Hindlimb muscle (tissue), 1 donor: ENCODE measurements around the gene UCP3. TPM values are rescaled to one million over a fixed set of nuclear protein-coding genes. Genes with fewer than 3 reads are reported as not detected.
"Not testable (repeated sequence)": the region's sequence is repeated elsewhere in the genome, so short reads cannot be mapped to it uniquely, and the experiment has no call there.

Source experiments
- DNase-seq: peaks from one replicate; pipeline ENCODE4 v3.0.0-alpha.2; 2013
- polyA plus RNA-seq: library from polyadenylated mRNA; unstranded; fragments of 120-200 nt; gene quantifications from one replicate; pipeline ENCODE4 v1.2.1, GENCODE V29; 2013; ENCODE audit not compliant: insufficient read length

UCP3 gene
- polyA plus RNA-seq, 1 donor: 4.7 TPM

- no peak for DNase-seq
Measured at GRCh38 chr11:73999581-74000306, 9.1 kb downstream of the UCP3 start.

GRCh38 chr11:73998846-73999575, 9.9 kb downstream of the UCP3 start:
- no peak for DNase-seq

GRCh38 chr11:73997120-73997770, 11.6 kb downstream of the UCP3 start:
- DNase-seq: no peak

DNA sequence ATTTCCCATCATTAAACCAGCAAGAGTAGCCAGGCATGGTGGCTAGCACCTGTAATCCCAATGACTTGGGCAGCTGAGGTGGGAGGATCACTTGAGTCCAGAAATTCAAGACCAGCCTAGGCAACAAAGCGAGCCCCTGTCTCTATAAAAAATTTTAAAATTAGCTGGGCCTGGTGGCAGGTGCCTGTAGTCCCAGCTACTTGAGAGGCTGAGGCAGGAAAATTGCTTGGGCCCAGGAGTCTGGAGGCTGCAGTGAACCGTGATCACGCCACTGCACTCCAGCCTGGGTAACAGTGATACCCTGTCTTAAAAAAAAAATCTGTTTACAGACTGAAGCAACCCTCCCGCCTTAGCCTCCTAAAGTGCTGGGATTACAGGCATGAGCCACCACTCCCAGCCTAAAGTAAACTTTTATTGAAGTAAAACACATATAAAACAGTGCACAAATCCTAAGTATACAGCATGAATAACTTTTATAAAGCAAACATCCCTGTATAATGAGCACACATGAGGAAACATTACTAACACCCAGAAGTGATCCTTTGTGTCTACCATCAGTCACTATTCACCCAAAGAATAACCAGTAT, 12.6 kb downstream of the UCP3 start:
- no peak for DNase-seq

DNA sequence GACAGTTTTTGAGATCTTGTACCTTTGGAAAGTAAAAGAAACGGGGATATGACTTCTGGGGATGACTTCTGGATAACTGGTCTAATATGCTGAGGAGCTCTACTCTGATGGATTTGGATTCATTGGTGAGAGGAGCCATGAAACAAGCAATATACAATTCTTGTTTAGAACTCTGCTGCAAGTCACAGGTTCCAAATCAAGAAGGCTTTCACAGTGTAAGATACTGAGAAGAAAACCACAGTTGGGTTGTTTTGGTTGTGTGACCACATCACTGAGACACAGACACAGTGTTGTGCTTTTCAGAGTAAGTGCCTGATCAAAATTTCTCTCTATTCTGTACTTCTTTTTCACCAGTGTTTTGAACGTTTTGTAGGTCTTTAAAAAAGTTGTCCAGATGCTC, 13.2 kb downstream of the UCP3 start:
- no peak for DNase-seq

DNA sequence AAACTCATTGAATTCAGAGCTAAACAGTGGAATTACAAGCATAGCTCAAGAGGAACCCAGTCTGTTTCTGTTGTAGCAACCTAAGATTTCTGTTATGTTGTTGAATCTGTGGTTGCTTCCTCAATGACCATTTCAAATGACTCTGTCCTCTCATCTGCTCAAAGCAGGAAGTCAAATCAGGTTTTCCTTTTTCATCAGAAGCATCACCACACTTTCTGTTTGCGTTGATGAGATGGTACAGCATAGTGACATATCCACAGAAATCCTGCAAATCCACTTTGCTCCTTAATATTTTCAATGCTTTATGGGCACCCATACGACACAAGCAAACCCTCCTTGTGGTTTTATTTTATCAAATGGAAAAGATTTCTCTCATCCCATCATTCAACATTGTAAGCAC, 13.6 kb downstream of the UCP3 start:
- DNase-seq: no peak

DNA sequence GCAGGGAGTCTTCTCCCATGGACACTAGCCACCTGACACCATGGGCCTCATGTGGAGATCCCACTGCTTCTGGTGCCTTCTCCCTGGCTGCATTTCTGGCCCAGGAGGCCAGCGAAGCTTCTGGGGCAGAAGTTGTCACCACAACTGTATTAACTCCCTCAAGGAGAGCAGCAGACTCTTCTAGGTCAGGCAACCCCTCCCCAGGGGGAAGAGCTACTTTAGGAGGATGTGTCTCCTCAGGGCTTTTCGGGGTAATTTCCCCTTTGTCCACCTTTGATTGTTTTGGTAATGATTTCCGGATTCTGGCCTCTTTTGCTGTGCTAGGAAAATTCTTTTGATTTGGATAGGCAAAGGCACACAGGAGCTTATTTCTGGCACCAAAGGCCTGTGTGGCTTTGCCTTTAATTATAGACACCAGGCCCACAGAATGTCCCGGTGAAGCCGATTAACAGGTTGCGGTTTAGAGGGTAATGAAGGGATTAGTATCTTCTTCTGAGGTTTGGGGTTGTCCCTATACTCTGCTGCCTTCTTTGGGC, 17.3 kb downstream of the UCP3 start:
- DNase-seq: no peak

DNA sequence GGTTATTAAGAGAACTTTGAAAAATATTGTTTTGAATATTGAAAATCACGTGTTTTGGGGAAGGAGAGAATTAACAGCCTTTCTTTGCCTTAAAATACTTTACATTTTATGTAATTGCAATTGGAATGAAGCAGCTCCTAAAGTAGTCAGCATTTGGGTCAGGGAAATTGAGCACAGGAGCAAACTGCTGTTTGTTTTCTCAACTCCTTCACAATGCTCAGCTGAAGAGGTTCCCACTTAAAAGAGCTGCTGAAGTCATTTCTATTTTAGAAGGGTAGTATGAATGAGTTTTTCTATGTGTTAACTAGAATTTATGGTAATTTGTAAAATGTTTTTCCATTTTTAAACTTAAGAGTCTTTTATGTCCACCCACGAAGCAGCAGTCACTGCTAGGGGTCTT, 18.2 kb downstream of the UCP3 start:
- DNase-seq: no peak

DNA sequence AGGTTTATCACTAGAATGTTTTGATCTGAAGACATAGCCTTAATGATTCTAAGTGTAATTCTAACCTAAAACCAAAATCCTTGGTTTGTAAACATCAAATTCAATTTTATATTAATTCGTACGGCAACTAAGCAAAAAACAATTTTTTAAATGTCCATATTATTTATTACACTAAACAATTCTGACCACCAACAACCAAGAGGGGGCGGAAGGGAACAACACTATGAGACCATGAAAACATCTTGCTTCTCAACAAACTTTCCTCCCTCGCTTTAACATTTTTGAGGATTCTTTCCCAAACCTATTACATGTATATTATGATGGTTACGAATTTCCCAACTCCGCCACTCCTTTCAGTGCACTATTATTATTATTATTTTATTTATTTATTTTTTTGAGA, 19.7 kb downstream of the UCP3 start:
- DNase-seq: no peak

DNA sequence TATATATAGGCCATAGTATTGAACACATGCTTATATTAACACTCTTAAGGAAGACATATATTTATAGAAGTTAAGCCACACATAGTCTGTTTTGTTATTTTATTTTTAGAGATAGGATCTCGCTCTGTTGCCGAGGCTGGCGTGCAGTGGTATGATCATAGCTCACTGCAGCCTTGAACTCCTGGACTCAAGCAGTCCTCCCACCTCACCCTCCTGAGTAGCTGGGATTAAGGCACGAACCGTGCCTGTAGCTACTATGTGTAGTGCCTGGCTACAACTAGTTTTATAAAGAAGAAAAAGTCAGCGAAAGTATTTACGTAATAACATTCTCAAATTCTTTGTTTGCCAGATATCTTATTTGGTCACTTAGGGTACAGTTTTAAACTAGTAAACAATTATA, 20.7 kb downstream of the UCP3 start:
- no peak for DNase-seq

DNA sequence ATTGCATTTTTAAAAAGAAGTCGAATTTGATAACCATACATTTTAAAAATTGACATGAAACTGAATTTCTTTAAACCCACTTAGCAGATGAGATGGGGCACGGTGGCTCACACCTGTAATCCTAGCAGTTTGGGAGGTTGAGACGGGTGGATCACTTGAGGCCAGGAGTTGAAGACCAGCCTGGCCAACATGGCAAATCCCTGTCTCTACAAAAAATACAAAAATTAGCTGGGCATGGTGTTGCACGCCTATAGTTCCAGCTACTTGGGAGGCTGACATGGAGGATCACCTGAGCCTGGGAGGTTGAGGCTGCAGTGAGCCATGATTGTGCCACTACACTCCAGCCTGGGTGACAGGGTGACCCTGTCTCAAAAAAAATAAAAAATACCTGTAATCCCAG, 23.2 kb downstream of the UCP3 start:
- DNase-seq: not testable (repeated sequence)

GRCh38 chr11:73983741-73984538, 24.9 kb downstream of the UCP3 start:
- no peak for DNase-seq

GRCh38 chr11:73982990-73983740, 25.7 kb downstream of the UCP3 start:
- DNase-seq: peak; percentile 87

- DNase-seq: peak; percentile 70
Measured at GRCh38 chr11:73982595-73982989, 26.3 kb downstream of the UCP3 start, which contains the start of gene UCP2. UCP2 (minus strand) TSS chr11:73982843; CDS start chr11:73978378, 4,465 bp downstream.

DNA sequence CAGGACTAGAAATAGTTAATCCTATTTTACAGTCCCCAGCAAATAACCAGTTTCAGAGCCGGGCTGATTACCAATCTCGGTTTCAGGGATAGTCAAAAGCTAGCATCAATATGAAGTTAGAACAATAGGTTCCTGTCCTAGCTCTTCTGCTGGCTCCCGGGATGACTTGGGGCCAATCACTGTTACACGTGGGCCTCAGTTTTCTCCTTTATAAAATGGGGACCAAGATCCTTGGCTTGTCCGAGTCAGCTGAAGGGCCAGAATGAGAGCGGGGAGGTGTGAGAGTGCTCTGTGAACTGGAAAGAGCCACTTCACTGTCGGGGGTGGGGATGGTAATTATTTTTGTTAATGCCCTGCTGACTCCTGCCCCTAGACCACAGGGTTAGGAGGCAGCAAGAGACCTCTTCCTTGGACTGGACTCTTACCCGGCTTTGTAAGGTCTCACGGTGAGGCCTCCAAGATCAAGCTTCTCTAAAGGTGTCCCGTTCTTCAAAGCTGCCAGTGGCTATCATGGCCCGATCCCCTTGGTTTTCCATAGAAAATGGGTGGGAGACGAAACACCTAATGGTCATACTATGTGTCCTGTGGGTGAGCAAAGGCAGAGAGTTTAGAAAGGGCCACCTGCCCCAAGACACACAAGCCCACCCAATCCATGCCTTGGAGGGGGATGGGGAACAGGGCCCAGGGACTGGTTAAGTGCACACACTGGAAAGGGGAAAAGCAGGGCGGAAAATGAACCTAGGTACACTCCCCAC, 27.7 kb downstream of the UCP3 start:
- DNase-seq: no peak

GRCh38 chr11:73980001-73980961, 28.6 kb downstream of the UCP3 start:
- no peak for DNase-seq

DNA sequence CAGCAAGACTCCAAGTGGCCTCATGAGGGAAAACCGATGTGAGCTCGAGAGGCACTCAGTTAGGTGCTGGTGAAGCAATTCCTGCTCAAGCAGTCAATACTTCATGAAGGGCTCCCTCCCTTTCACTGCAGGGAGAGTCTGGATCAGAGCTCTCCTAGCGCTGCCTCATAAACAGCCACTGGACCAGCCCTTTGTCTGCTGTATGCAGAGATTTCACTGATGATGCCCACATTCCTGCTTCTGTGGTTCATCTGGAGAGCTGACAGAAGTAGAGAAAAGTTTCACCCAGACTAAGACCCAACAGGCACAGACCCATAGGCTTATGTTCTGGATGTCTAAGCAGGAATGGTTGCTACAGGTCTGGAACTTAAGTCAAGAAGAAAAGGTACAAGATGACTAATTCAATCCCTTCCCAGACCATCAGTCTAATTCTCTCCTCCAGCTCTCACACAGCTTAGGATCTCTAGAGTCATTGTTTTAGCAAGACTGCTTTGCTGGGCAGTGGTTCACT, 30.3 kb downstream of the UCP3 start:
- no peak for DNase-seq

DNA sequence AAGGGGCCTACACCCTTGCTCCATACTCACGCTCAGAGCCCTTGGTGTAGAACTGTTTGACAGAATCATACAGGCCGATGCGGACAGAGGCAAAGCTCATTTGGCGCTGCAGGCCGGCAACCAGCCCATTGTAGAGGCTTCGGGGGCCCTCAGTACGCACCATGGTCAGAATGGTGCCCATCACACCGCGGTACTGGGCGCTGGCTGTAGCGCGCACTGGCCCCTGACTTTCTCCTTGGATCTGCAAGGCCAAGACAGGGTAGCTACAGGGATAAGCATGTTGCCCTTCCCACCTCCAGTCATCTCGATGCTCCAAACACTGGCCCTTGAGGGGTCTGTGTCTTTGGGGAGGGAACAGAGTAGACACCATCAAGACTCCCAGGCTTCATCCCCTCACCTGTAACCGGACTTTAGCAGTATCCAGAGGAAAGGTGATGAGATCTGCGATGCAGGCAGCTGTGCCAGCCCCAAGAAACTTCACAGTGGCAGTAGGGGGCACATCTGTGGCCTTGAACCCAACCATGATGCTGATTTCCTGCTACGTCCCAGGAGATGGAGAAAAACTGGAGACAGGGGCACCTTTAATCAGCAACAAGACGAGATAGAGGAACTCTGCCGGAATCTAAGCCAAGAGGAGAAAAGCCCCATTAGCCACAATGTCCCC, 30.9 kb downstream of the UCP3 start:
- DNase-seq: no peak
